CD4-positive, alpha-beta T cell treated with Interleukin-10 for 1 hour (primary cell): Measurements from ENCODE around the gene CRTC2.
"Not testable (repeated sequence)": the region's sequence is repeated elsewhere in the genome, so short reads cannot be mapped to it uniquely, and the experiment has no call there.

Experiments
- DNase-seq: peaks from one replicate; pipeline ENCODE4 v3.0.0-alpha.2; 2020

CRTC2 gene

GRCh38 chr1:153928245-153928644 lies 30.2 kb downstream of the CRTC2 start:
- DNase-seq, result no peak

GRCh38 chr1:153926405-153926804 lies 32.0 kb downstream of the CRTC2 start:
- DNase-seq, result no peak

- DNase-seq, result peak; percentile 100
These were observed 35.2 kb downstream of the CRTC2 start, which contains the start of gene GATAD2B for GRCh38 chr1:153922972-153923925. GATAD2B (minus strand) TSS chr1:153922972; CDS start chr1:153828347, 94,625 bp downstream.

- no peak for DNase-seq
These were observed 36.1 kb downstream of the CRTC2 start for GRCh38 chr1:153922076-153922971.

GRCh38 chr1:153921803-153922075 lies 36.7 kb downstream of the CRTC2 start:
- no peak for DNase-seq

GRCh38 chr1:153921080-153921802 lies 37.2 kb downstream of the CRTC2 start:
- DNase-seq, result no peak

GRCh38 chr1:153919876-153920852 lies 38.2 kb downstream of the CRTC2 start:
- peak; percentile 59 for DNase-seq

- no peak for DNase-seq
These were observed 42.1 kb downstream of the CRTC2 start for GRCh38 chr1:153916297-153916696.

- DNase-seq, result no peak
These were observed 46.1 kb downstream of the CRTC2 start for GRCh38 chr1:153912349-153912748.

GRCh38 chr1:153910560-153910959 lies 47.9 kb downstream of the CRTC2 start:
- DNase-seq, result not testable (repeated sequence)

GRCh38 chr1:153908071-153908470 lies 50.3 kb downstream of the CRTC2 start:
- no peak for DNase-seq

- no peak for DNase-seq
These were observed 51.3 kb downstream of the CRTC2 start for GRCh38 chr1:153907134-153907533.

GRCh38 chr1:153906396-153906795 lies 52.0 kb downstream of the CRTC2 start:
- no peak for DNase-seq

- not testable (repeated sequence) for DNase-seq
These were observed 52.5 kb downstream of the CRTC2 start for GRCh38 chr1:153905908-153906307.

- no peak for DNase-seq
These were observed 54.5 kb downstream of the CRTC2 start for GRCh38 chr1:153903841-153904455.

- no peak for DNase-seq
These were observed 58.9 kb downstream of the CRTC2 start for GRCh38 chr1:153899509-153899908.
